Measurements from ENCODE around the gene CNOT3.
A peak's percentile ranks its signal among the peaks of the same experiment; 100 is the strongest.

- TF ChIP-seq JUNB (IDR thresholded peaks at IDR 0.05; ENCODE audit: unreplicated experiment) (no peak), CTCF (conservative IDR thresholded peaks at IDR 0.05; ENCODE audit: low read depth in 2 of 2) (peak; percentile 21 to 53; a peak in 3 of 4 replicates), EZH2 (IDR thresholded peaks at IDR 0.05; ENCODE audit: low read depth, unreplicated experiment) (peak; percentile 26)
- TF ChIP-seq, protein P1, sequence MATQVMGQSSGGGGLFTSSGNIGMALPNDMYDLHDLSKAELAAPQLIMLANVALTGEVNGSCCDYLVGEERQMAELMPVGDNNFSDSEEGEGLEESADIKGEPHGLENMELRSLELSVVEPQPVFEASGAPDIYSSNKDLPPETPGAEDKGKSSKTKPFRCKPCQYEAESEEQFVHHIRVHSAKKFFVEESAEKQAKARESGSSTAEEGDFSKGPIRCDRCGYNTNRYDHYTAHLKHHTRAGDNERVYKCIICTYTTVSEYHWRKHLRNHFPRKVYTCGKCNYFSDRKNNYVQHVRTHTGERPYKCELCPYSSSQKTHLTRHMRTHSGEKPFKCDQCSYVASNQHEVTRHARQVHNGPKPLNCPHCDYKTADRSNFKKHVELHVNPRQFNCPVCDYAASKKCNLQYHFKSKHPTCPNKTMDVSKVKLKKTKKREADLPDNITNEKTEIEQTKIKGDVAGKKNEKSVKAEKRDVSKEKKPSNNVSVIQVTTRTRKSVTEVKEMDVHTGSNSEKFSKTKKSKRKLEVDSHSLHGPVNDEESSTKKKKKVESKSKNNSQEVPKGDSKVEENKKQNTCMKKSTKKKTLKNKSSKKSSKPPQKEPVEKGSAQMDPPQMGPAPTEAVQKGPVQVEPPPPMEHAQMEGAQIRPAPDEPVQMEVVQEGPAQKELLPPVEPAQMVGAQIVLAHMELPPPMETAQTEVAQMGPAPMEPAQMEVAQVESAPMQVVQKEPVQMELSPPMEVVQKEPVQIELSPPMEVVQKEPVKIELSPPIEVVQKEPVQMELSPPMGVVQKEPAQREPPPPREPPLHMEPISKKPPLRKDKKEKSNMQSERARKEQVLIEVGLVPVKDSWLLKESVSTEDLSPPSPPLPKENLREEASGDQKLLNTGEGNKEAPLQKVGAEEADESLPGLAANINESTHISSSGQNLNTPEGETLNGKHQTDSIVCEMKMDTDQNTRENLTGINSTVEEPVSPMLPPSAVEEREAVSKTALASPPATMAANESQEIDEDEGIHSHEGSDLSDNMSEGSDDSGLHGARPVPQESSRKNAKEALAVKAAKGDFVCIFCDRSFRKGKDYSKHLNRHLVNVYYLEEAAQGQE (IDR thresholded peaks at IDR 0.05; ENCODE audit: unreplicated experiment) = no peak
Observed at GRCh38 chr19:54096617-54097106, 40.9 kb upstream of the CNOT3 start.
